COLO668 (cell line): Measurements from ENCODE around the gene TRPV4.
"Not testable (repeated sequence)": the region's sequence is repeated elsewhere in the genome, so short reads cannot be mapped to it uniquely, and the experiment has no call there.

Experiments
- DNase-seq: peaks from one replicate; lab custom pipeline; 2025; ENCODE audit not compliant: unreplicated experiment; lab: John Stamatoyannopoulos, UW

The TRPV4 gene

GRCh38 chr12:109833307-109834189, at the start of gene TRPV4:
TRPV4 (minus strand) TSS chr12:109833398; CDS start chr12:109814796, 18,602 bp downstream.
- DNase-seq = no peak

- no peak for DNase-seq
Observed at GRCh38 chr12:109881752-109882151, 48.6 kb upstream of the TRPV4 start.

- no peak for DNase-seq
Observed at GRCh38 chr12:109880938-109881337, 47.7 kb upstream of the TRPV4 start.

GRCh38 chr12:109880043-109880931, 47.1 kb upstream of the TRPV4 start, which contains the start of gene GLTP:
GLTP (minus strand) TSS chr12:109880541; CDS start chr12:109880374, 167 bp downstream.
- DNase-seq = peak; percentile 99

- no peak for DNase-seq
Observed at GRCh38 chr12:109879351-109880042, 46.3 kb upstream of the TRPV4 start.

GRCh38 chr12:109878749-109879148, 45.6 kb upstream of the TRPV4 start:
- no peak for DNase-seq

GRCh38 chr12:109878247-109878625, 45.0 kb upstream of the TRPV4 start:
- no peak for DNase-seq

GRCh38 chr12:109877504-109878246, 44.5 kb upstream of the TRPV4 start:
- no peak for DNase-seq

- no peak for DNase-seq
Observed at GRCh38 chr12:109876406-109876805, 43.2 kb upstream of the TRPV4 start.

- DNase-seq = no peak
Observed at GRCh38 chr12:109875572-109876131, 42.5 kb upstream of the TRPV4 start.

- DNase-seq = no peak
Observed at GRCh38 chr12:109873653-109874052, 40.5 kb upstream of the TRPV4 start.

- no peak for DNase-seq
Observed at GRCh38 chr12:109871668-109872314, 38.6 kb upstream of the TRPV4 start.

- DNase-seq = no peak
Observed at GRCh38 chr12:109870648-109871047, 37.5 kb upstream of the TRPV4 start.

- DNase-seq = no peak
Observed at GRCh38 chr12:109868182-109869051, 35.2 kb upstream of the TRPV4 start.

- no peak for DNase-seq
Observed at GRCh38 chr12:109864916-109865315, 31.7 kb upstream of the TRPV4 start.

- DNase-seq = no peak
Observed at GRCh38 chr12:109863847-109864712, 30.9 kb upstream of the TRPV4 start.

- DNase-seq = not testable (repeated sequence)
Observed at GRCh38 chr12:109862491-109862890, 29.3 kb upstream of the TRPV4 start.
